Measurements from ENCODE around the gene NCOA3.
"Not testable (repeated sequence)": the region's sequence is repeated elsewhere in the genome, so short reads cannot be mapped to it uniquely, and the experiment has no call there.

NCOA3 gene

GRCh38 chr20:47501482-47502270, at the start of gene NCOA3:
NCOA3 (plus strand) TSS chr20:47501887; CDS start chr20:47622248, 120,361 bp downstream.
- Mint-ChIP-seq H3K4me3 (peak within 1 kb of the TSS; percentile 85 to 97), H3K4me1 (peaks cover 60% of the 10 kb centered on the region)

GRCh38 chr20:47452736-47453161, 48.9 kb upstream of the NCOA3 start:
- DNase-seq (no peak), ATAC-seq (no peak)
- H3K27me3 Mint-ChIP-seq = no peaks in the 10 kb centered on the region
- peak overlapping the region in 1 of 2 donors; percentile 12 for H3K27ac Mint-ChIP-seq
- peaks cover 0 to 6% of the 10 kb centered on the region in 2 donors for H3K9me3 Mint-ChIP-seq
- peaks cover 53% of the 10 kb centered on the region for H3K4me1 Mint-ChIP-seq
- H3K4me3 Mint-ChIP-seq = peak overlapping the region in 1 of 2 donors; percentile 49

More at GRCh38 chr20:47501482-47502270, at the start of gene NCOA3:
- DNase-seq (peak; percentile 93 to 94), ATAC-seq (peak; percentile 94)
- peak within 1 kb of the TSS; percentile 98 to 99 for H3K27ac Mint-ChIP-seq
- no peaks in the 10 kb centered on the region for H3K9me3 Mint-ChIP-seq
- no peaks in the 10 kb centered on the region for H3K27me3 Mint-ChIP-seq

- Mint-ChIP-seq H3K27ac (peak overlapping the region; percentile 15 to 86), H3K4me3 (peak overlapping the region; percentile 7 to 34), H3K4me1 (peaks cover 58% of the 10 kb centered on the region), H3K9me3 (peaks cover 0 to 6% of the 10 kb centered on the region in 2 donors), H3K27me3 (no peaks in the 10 kb centered on the region)
- DNase-seq = peak; percentile 57 to 77
- ATAC-seq = peak; percentile 89
These were observed 48.4 kb upstream of the NCOA3 start for GRCh38 chr20:47453167-47453782.

- H3K4me1 Mint-ChIP-seq = peaks cover 66% of the 10 kb centered on the region
- H3K9me3 Mint-ChIP-seq = peaks cover 0 to 6% of the 10 kb centered on the region in 2 donors
- peak overlapping the region in 1 of 2 donors; percentile 49 for H3K27ac Mint-ChIP-seq
- H3K27me3 Mint-ChIP-seq = no peaks in the 10 kb centered on the region
- ATAC-seq (no peak), DNase-seq (no peak)
- peak overlapping the region in 1 of 2 donors; percentile 24 for H3K4me3 Mint-ChIP-seq
These were observed 47.2 kb upstream of the NCOA3 start for GRCh38 chr20:47454298-47455132.

GRCh38 chr20:47455133-47456040, 46.3 kb upstream of the NCOA3 start:
- ATAC-seq (no peak), DNase-seq (no peak)
- Mint-ChIP-seq H3K9me3 (peaks cover 0 to 6% of the 10 kb centered on the region in 2 donors), H3K27me3 (no peaks in the 10 kb centered on the region), H3K27ac (no peak overlapping the region), H3K4me1 (peaks cover 66% of the 10 kb centered on the region), H3K4me3 (no peak overlapping the region)

- Mint-ChIP-seq H3K27ac (peak overlapping the region in 1 of 2 donors; percentile 18), H3K27me3 (no peaks in the 10 kb centered on the region), H3K4me1 (peaks cover 66% of the 10 kb centered on the region), H3K9me3 (peaks cover 0 to 6% of the 10 kb centered on the region in 2 donors), H3K4me3 (no peak overlapping the region)
- DNase-seq (no peak), ATAC-seq (no peak)
These were observed 45.6 kb upstream of the NCOA3 start for GRCh38 chr20:47456041-47456537.

GRCh38 chr20:47456952-47457724, 44.5 kb upstream of the NCOA3 start:
- peaks cover 0 to 6% of the 10 kb centered on the region in 2 donors for H3K9me3 Mint-ChIP-seq
- no peaks in the 10 kb centered on the region for H3K27me3 Mint-ChIP-seq
- peak overlapping the region in 1 of 2 donors; percentile 47 for H3K4me3 Mint-ChIP-seq
- DNase-seq (peak; percentile 24 to 54), ATAC-seq (peak; percentile 90)
- peak overlapping the region; percentile 80 to 96 for H3K27ac Mint-ChIP-seq
- peaks cover 66% of the 10 kb centered on the region for H3K4me1 Mint-ChIP-seq

GRCh38 chr20:47458280-47459050, 43.2 kb upstream of the NCOA3 start:
- H3K4me3 Mint-ChIP-seq, ATAC-seq, DNase-seq, H3K9me3 Mint-ChIP-seq, H3K27me3 Mint-ChIP-seq: not testable (repeated sequence)
- H3K27ac Mint-ChIP-seq = peak overlapping the region in 1 of 2 donors; percentile 30
- H3K4me1 Mint-ChIP-seq = peaks cover 57% of the 10 kb centered on the region

- H3K4me1 Mint-ChIP-seq = peaks cover 55% of the 10 kb centered on the region
- H3K27ac Mint-ChIP-seq = no peak overlapping the region
- H3K27me3 Mint-ChIP-seq = no peaks in the 10 kb centered on the region
- ATAC-seq = no peak
- DNase-seq = no peak
- no peak overlapping the region for H3K4me3 Mint-ChIP-seq
- H3K9me3 Mint-ChIP-seq = no peaks in the 10 kb centered on the region
These were observed 42.2 kb upstream of the NCOA3 start for GRCh38 chr20:47459344-47460073.

- H3K4me1 Mint-ChIP-seq = peaks cover 43% of the 10 kb centered on the region
- H3K9me3 Mint-ChIP-seq, H3K4me3 Mint-ChIP-seq, DNase-seq, H3K27me3 Mint-ChIP-seq, ATAC-seq, H3K27ac Mint-ChIP-seq: not testable (repeated sequence)
These were observed 41.0 kb upstream of the NCOA3 start for GRCh38 chr20:47460761-47461112.

GRCh38 chr20:47461120-47461685, 40.5 kb upstream of the NCOA3 start:
- Mint-ChIP-seq H3K27ac (no peak overlapping the region), H3K4me3 (no peak overlapping the region), H3K4me1 (peaks cover 38% of the 10 kb centered on the region), H3K9me3 (no peaks in the 10 kb centered on the region), H3K27me3 (no peaks in the 10 kb centered on the region)
- DNase-seq = no peak
- ATAC-seq = no peak

- not testable (repeated sequence) for H3K27me3 Mint-ChIP-seq, DNase-seq, H3K9me3 Mint-ChIP-seq, H3K27ac Mint-ChIP-seq, H3K4me3 Mint-ChIP-seq, ATAC-seq
- peaks cover 31% of the 10 kb centered on the region for H3K4me1 Mint-ChIP-seq
These were observed 39.8 kb upstream of the NCOA3 start for GRCh38 chr20:47461906-47462305.
